Measurements from ENCODE around the gene TIMM10.
"Not testable (repeated sequence)": the region's sequence is repeated elsewhere in the genome, so short reads cannot be mapped to it uniquely, and the experiment has no call there.

- TF ChIP-seq CTCF (conservative IDR thresholded peaks at IDR 0.05; ENCODE audit: low read depth, low read length); EZH2 (IDR thresholded peaks at IDR 0.05; ENCODE audit: low read length, unreplicated experiment): not testable (repeated sequence)
Measured at GRCh38 chr11:57534449-57534848, 3.9 kb upstream of the TIMM10 start.

Measured in PC-3 (cell line).